Measurements from ENCODE around the gene CD300LG.

Gene CD300LG

GRCh38 chr17:43901861-43902589 lies 55.0 kb downstream of the CD300LG start:
- in situ Hi-C loops (cut with HindIII; ENCODE audit: low sequenced_read_pairs) = no loop called here

DNA sequence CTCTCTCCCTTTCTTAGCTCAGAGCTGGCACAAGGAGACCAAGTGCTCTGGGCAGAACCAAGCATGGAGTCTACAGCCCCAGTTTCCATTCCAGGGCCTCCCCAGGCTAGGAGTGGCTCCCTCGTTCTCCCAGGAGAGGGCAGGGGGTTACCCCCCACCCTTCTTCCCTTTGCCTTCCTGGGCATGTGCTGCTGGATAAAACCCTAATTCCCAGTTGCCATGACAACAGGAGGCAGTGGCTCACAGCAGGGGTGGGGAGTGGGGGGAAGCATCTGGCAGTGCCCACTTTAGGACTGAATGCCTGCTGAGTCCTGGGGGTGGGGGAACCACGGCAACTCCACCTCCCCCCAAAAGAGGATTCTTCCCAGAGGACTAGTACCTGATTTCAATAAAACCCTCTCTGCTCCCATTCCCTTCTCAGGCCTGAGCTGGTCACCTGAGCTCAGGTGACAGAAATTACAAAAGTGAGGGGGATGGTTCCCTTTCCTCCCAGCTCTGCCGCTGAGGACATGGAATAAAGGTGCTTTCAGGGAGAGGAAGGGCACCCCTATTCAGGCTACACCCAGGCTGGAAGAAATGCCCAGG lies 58.5 kb downstream of the CD300LG start:
- in situ Hi-C loops (cut with HindIII; ENCODE audit: low sequenced_read_pairs) = no loop called here

GRCh38 chr17:43905985-43906852 lies 59.2 kb downstream of the CD300LG start:
- in situ Hi-C loops (cut with HindIII; ENCODE audit: low sequenced_read_pairs) = no loop called here

DNA sequence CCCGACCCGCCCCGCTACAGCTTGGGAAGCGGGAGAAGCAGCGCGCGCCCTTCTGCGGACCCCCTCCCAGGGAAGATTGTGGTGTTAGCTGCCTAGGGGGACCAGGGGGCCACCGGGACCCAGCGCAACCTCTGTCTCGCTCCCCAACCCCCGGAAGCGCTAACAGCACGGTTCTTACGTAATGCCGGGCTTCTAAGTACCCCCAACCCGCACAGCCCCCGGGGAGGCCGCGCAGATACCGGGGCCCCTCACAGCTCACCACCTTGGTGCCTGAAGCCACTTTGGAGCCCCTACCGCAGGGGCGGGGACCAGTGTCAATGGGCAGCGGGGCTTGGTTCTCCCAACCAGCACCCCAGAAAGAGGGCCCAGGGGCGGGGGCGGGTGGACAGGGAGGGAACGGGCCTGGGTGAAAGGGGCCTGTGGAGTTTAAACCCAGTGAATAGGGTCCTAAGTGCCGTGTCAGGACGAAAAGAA lies 60.0 kb downstream of the CD300LG start:
- in situ Hi-C loops (cut with HindIII; ENCODE audit: low sequenced_read_pairs) = no loop called here

DNA sequence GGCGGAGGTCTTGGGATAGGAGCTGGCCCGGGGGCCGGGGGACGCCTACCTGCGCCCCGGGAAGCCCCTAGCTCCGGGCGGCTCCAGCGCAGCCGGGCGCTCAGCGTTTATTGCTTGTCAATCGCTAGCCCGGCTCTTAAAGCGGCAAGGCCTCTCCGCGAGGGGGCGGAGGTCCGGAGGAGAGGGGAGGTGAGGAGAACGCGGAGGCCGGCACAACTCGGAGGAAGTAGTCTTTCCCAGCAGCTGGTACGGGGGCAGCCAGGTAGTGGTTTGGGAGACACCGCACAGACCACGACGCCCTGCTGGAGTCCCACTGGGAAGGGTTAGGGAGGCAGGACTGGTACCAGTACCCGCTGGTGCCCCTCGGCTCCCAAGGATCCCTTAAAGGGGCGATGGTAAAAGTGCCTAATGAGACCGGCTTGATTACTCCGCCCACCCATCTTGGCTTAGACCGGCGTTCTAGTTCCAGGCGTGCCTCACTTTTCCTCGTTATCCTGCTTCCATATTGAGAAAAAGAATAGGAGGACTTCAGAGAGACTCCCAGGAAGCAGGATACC lies 60.5 kb downstream of the CD300LG start, which contains the start of gene MPP2:
Gene MPP2 (minus strand): TSS at position 112 of the 557 bp plus-strand sequence. CDS start 3,076 bp downstream, outside the sequence.
- in situ Hi-C loops (cut with HindIII; ENCODE audit: low sequenced_read_pairs) = no loop called here

DNA sequence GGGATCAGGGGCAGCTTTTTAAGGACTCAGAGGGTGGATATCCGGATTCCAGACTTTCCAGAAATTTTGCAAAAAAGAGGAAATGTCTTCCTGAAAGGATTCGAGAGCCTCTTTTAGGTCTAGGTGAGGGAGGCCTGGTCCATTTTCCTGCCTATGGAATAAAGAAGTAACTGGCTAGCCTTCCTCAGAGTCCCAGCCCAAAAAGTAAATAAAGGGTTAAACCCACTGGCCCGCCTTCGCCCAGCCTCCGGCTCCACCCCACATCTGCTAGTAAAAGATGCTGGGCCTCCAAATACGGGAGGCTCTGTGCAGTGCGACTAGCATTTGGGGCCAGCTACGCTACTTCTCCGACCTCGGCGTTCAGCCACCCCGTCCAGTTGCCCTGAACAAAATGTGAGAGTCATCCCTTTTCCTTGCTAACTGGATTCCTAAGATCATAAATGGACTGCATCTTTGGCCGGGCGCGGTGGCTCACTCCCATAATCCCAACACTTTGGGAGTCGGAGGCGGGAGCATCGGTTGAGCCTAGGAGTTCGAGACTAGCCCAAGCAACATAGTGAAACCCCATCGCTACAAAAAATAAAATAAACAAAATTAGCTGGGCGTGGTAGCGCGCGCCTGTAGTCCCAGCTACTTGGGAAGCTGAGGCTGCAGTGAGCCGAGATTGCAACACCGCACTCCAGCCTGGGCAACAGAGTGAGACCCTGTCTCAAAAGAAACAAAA lies 61.2 kb downstream of the CD300LG start:
- in situ Hi-C loops (cut with HindIII; ENCODE audit: low sequenced_read_pairs) = no loop called here

DNA sequence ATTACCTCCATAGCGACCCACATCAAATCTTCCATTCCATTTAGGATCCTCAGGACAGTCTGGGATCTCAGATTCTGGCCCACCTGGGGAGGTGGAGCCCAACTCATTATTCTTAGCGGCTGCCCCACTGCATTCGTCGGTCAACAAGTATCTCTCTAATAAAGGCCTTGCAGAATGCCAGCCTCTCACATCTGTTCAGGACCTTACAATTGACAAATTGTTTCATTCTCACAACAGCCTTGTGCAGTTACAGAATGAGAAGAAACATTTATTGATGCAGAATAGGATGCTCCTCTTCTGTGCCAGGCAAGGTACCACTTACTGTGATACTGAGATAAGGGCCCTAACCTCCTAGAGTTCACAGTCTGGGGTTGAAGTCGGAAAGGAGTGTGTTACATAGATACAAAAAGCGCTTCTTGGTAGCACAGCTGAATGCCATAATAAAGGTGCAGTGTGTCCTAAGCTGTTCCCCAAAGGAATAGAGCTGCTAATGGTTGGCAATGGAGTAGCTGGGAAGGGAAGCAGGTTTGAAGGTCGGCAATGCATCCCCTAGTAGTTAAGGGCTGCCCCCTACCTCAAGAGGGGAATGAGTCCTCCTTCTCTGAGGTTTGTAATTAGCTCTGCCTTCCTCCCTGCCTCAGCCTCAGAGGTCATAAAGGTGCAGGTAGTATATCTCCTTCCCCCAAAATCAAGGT lies 62.7 kb downstream of the CD300LG start:
- in situ Hi-C loops (cut with HindIII; ENCODE audit: low sequenced_read_pairs) = loop anchor here (5.0 kb wide), 1 partner anchor 108 kb away; no protein-coding TSS in a partner anchor

- in situ Hi-C loops (cut with HindIII; ENCODE audit: low sequenced_read_pairs) = loop anchor here (5.0 kb wide), 1 partner anchor 105 kb away; no protein-coding TSS in a partner anchor
These were observed 64.9 kb downstream of the CD300LG start for GRCh38 chr17:43911904-43912303.

DNA sequence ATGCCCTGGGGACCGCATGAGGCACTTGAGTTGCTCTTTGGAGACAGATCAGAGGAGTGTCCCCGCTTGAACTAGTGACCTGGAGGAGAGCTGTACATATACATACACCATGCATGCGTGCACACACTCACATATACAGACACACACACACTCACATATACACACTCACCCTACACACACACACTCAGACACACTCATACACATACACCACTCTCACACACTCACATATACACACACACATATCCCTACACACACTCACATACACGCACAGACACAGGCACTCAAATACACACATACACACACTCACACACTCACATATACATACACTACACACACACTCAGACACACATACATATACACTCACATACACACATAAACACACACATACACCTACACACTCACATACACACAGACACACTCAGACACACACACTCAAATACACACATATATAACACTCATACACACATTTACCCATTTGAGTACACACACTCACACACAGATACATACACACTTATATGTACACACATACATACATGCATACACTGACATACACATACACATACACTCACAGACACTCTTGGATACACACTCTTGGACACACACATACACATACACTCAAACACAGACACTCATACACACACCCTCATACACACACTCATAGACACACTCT lies 65.8 kb downstream of the CD300LG start:
- in situ Hi-C loops (cut with HindIII; ENCODE audit: low sequenced_read_pairs) = loop anchor here (5.0 kb wide), 1 partner anchor 105 kb away; no protein-coding TSS in a partner anchor

Measured in endothelial cell of hepatic sinusoid (primary cell).